H1 (cell line): ENCODE results near the gene MXD4. TPM values are rescaled to one million over a fixed set of nuclear protein-coding genes. Genes with fewer than 3 reads are reported as not detected.

Experiments used
- CTCF ChIA-PET: fragments of 300-600 bp; sonication (Branson Sonifier 250); formaldehyde crosslinking; loops from one replicate; lab custom pipeline; 2021; ENCODE audit not compliant: partially characterized antibody; lab: Charles Lee
- POLR2A ChIA-PET: fragments of 300-600 bp; sonication (Branson Sonifier 250); formaldehyde crosslinking; loops from one replicate; lab custom pipeline; 2021; ENCODE audit warnings: inconsistent platforms; ENCODE audit not compliant: partially characterized antibody; lab: Charles Lee
- DNase-seq, 2 experiments: peaks; one replicate each; pipeline versions ENCODE4 v3.0.0 to v3.0.0-alpha.2; 2010 to 2022; ENCODE audit warnings: low spot score in 2 of 2, low read depth in 1 of 2, mixed read lengths in 1 of 2
- FAIRE-seq: peaks from 2 replicates; lab custom pipeline; 2011; peaks lifted over from hg19 to GRCh38; lab: Jason Lieb, UNC
- H2AFZ ChIP-seq: 2 replicates; pipeline ENCODE4 v1.8.1; 2012; ENCODE audit warnings: low read length, inconsistent platforms
- H2AK5ac ChIP-seq: 2 replicates; pipeline ENCODE4 v1.6.1; 2013; ENCODE audit warnings: low read depth, low read length
- H2BK120ac ChIP-seq: replicated peaks from 2 replicates; pipeline ENCODE3; 2013; ENCODE audit warnings: low read depth, low read length, inconsistent platforms
- H2BK12ac ChIP-seq: 2 replicates; pipeline ENCODE4 v1.6.1; 2013; ENCODE audit warnings: low read depth, low read length
- H2BK15ac ChIP-seq: 2 replicates; pipeline ENCODE4 v1.6.1; 2013; ENCODE audit warnings: low read length
- H2BK20ac ChIP-seq: 2 replicates; pipeline ENCODE4 v1.6.1; 2013; ENCODE audit warnings: low read length
- H2BK5ac ChIP-seq: 2 replicates; pipeline ENCODE4 v1.6.1; 2013; ENCODE audit warnings: low read depth, low read length
- H3K14ac ChIP-seq: 2 replicates; pipeline ENCODE4 v1.6.1; 2013; ENCODE audit warnings: inconsistent platforms; ENCODE audit not compliant: insufficient read length
- H3K18ac ChIP-seq: 2 replicates; pipeline ENCODE4 v1.6.1; 2013; ENCODE audit warnings: low read length; ENCODE audit errors: extremely low read depth
- H3K23ac ChIP-seq: 2 replicates; pipeline ENCODE4 v1.6.1; 2013; ENCODE audit warnings: inconsistent platforms; ENCODE audit not compliant: insufficient read length
- H3K23me2 ChIP-seq: 2 replicates; pipeline ENCODE4 v1.6.1; 2013; ENCODE audit warnings: low read depth, low read length
- H3K27ac ChIP-seq: 2 replicates; pipeline ENCODE4 v1.6.1; 2011; ENCODE audit warnings: low read depth, low read length, inconsistent platforms
- H3K27me3 ChIP-seq, 4 experiments: replicated peaks in 1 of 4; 1 replicate in 1 of 4; 2 replicates in 3 of 4; pipeline versions ENCODE4 v1.6.1 to v1.8.1; 2011 to 2013; ENCODE audit warnings: low read length in 3 of 4, mild to moderate bottlenecking in 3 of 4, inconsistent platforms in 2 of 4, mixed read lengths in 2 of 4, moderate library complexity in 1 of 4; ENCODE audit not compliant: control insufficient read depth in 3 of 4, insufficient read depth in 3 of 4; ENCODE audit errors: extremely low read depth in 1 of 4
- H3K36me3 ChIP-seq, 4 experiments: 2 replicates each; pipeline versions ENCODE4 v1.6.1 to v1.8.1; 2011 to 2013; ENCODE audit warnings: mild to moderate bottlenecking in 4 of 4, low read length in 3 of 4, moderate library complexity in 2 of 4, control low read depth in 1 of 4, inconsistent platforms in 1 of 4; ENCODE audit not compliant: insufficient read depth in 4 of 4, control insufficient read depth in 2 of 4
- H3K4ac ChIP-seq: replicated peaks from 2 replicates; pipeline ENCODE3; 2013; ENCODE audit warnings: low read length, low read depth, mixed read lengths, inconsistent platforms; ENCODE audit not compliant: insufficient read length
- H3K4me1 ChIP-seq, 4 experiments: replicated peaks in 1 of 4; 1 replicate in 1 of 4; 2 replicates in 3 of 4; pipeline versions ENCODE4 v1.6.1 to v1.8.1; 2011 to 2013; ENCODE audit warnings: low read length in 3 of 4, inconsistent platforms in 2 of 4, mixed read lengths in 1 of 4; ENCODE audit not compliant: insufficient read depth in 4 of 4, control insufficient read depth in 3 of 4
- H3K4me2 ChIP-seq, 2 experiments: 2 replicates each; pipeline versions ENCODE4 v1.6.1 to v1.8.1; 2011 to 2013; ENCODE audit warnings: low read depth in 2 of 2, low read length in 2 of 2, control low read depth in 1 of 2, inconsistent platforms in 1 of 2, mild to moderate bottlenecking in 1 of 2; ENCODE audit not compliant: insufficient read depth in 1 of 2
- H3K4me3 ChIP-seq, 4 experiments: fragments of 200-600, 300-600 bp in 1 of 4; sonication (generic), shearing (Covaris generic), sonication (Bioruptor Twin) in 1 of 4; 2 replicates each; pipeline versions ENCODE4 v1.5.1 to v1.8.1; 2011 to 2016; ENCODE audit warnings: low read length in 4 of 4, low read depth in 3 of 4, control low read depth in 2 of 4, inconsistent platforms in 2 of 4, mild to moderate bottlenecking in 2 of 4, mixed read lengths in 1 of 4, moderate library complexity in 1 of 4; ENCODE audit not compliant: insufficient read depth in 2 of 4; ENCODE audit errors: extremely low read depth in 1 of 4
- H3K56ac ChIP-seq: replicated peaks from 2 replicates; pipeline ENCODE3; 2013; ENCODE audit warnings: low read depth, mild to moderate bottlenecking, mixed read lengths, low read length, inconsistent platforms; ENCODE audit not compliant: insufficient read length
- H3K79me1 ChIP-seq: 2 replicates; pipeline ENCODE4 v1.6.1; 2013; ENCODE audit warnings: low read depth, low read length, control low read depth
- H3K79me2 ChIP-seq, 2 experiments: 2 replicates each; pipeline versions ENCODE4 v1.6.1 to v1.8.1; 2012 to 2013; ENCODE audit warnings: low read length in 2 of 2, mild to moderate bottlenecking in 2 of 2, inconsistent platforms in 1 of 2; ENCODE audit not compliant: insufficient read depth in 2 of 2, control insufficient read depth in 1 of 2
- H3K9ac ChIP-seq, 4 experiments: replicated peaks in 1 of 4; 1 replicate in 1 of 4; 2 replicates in 3 of 4; pipeline versions ENCODE4 v1.6.1 to v1.8.1; 2011 to 2013; ENCODE audit warnings: low read depth in 3 of 4, low read length in 3 of 4, control low read depth in 2 of 4, mild to moderate bottlenecking in 2 of 4, moderate library complexity in 2 of 4, inconsistent platforms in 1 of 4; ENCODE audit errors: extremely low read depth in 1 of 4
- H3K9me3 ChIP-seq, 2 experiments: 2 replicates each; pipeline versions ENCODE4 v1.6.1 to v1.8.1; 2012 to 2013; ENCODE audit warnings: mild to moderate bottlenecking in 2 of 2, moderate library complexity in 2 of 2, control low read depth in 1 of 2, inconsistent platforms in 1 of 2, low read depth in 1 of 2, low read length in 1 of 2, mixed read lengths in 1 of 2; ENCODE audit not compliant: insufficient read depth in 2 of 2
- H4K20me1 ChIP-seq, 2 experiments: replicated peaks in 1 of 2; 2 replicates each; pipeline versions ENCODE3 to v1.8.1; 2011 to 2013; ENCODE audit warnings: inconsistent platforms in 2 of 2, low read length in 2 of 2, mild to moderate bottlenecking in 1 of 2; ENCODE audit not compliant: insufficient read depth in 2 of 2, control insufficient read depth in 1 of 2
- H4K5ac ChIP-seq: 2 replicates; pipeline ENCODE4 v1.6.1; 2013; ENCODE audit warnings: low read length, low read depth, mixed read lengths, inconsistent platforms; ENCODE audit not compliant: insufficient read length
- H4K8ac ChIP-seq: 2 replicates; pipeline ENCODE4 v1.8.0; 2013; ENCODE audit warnings: mild to moderate bottlenecking, moderate library complexity, low read length, inconsistent platforms; ENCODE audit not compliant: insufficient read depth; ENCODE audit errors: extremely low read depth
- H4K91ac ChIP-seq: replicated peaks from 2 replicates; pipeline ENCODE3; 2013; ENCODE audit warnings: low read length, mixed read lengths, inconsistent platforms; ENCODE audit not compliant: insufficient read length
- CBX8 ChIP-seq: fragments of 300-800, 300-1000 bp; sonication (generic); IDR thresholded peaks from 2 replicates; pipeline ENCODE4 v1.7.1; 2016; ENCODE audit warnings: low read depth, low read length, borderline replicate concordance
- CTBP2 ChIP-seq: IDR thresholded peaks from 2 replicates; pipeline ENCODE4 v1.7.0; 2011; ENCODE audit warnings: borderline replicate concordance, mild to moderate bottlenecking, moderate library complexity, mixed read lengths, low read length; ENCODE audit not compliant: insufficient read depth, insufficient read length
- EGR1 ChIP-seq: IDR thresholded peaks from 2 replicates; pipeline ENCODE4 v1.6.1; 2011; ENCODE audit warnings: low read depth, low read length, borderline replicate concordance
- EZH2 ChIP-seq: fragments of 200-600 bp; sonication (generic); IDR thresholded peaks from 2 replicates; pipeline ENCODE4 v1.7.1; 2012; ENCODE audit warnings: low read depth, mild to moderate bottlenecking, moderate library complexity, low read length, inconsistent platforms; ENCODE audit not compliant: severe bottlenecking
- HDAC2 ChIP-seq, 2 experiments: fragments of 300-600 bp in 1 of 2; sonication (generic) in 1 of 2; IDR thresholded peaks; 2 replicates each; pipeline ENCODE4 v1.6.1; 2011 to 2012; ENCODE audit warnings: low read depth in 2 of 2, low read length in 2 of 2, mild to moderate bottlenecking in 2 of 2, moderate library complexity in 2 of 2, borderline replicate concordance in 1 of 2, inconsistent platforms in 1 of 2
- KDM4A ChIP-seq: IDR thresholded peaks from one replicate; pipeline ENCODE4 v1.7.1; 2012; ENCODE audit warnings: low read depth, mild to moderate bottlenecking, moderate library complexity, low read length, inconsistent platforms; ENCODE audit not compliant: severe bottlenecking
- POLR2A ChIP-seq, 2 experiments: IDR thresholded peaks; 1 replicate in 1 of 2; 2 replicates in 1 of 2; pipeline ENCODE4 v1.6.1; 2011; ENCODE audit warnings: low read depth in 2 of 2, low read length in 2 of 2, mild to moderate bottlenecking in 2 of 2; ENCODE audit errors: control extremely low read depth in 1 of 2
- SRF ChIP-seq: IDR thresholded peaks from 2 replicates; pipeline ENCODE4 v1.6.1; 2011; ENCODE audit warnings: mild to moderate bottlenecking, low read depth, low read length, moderate library complexity
- TAF1 ChIP-seq: IDR thresholded peaks from 2 replicates; pipeline ENCODE4 v1.6.1; 2011; ENCODE audit warnings: mild to moderate bottlenecking, low read depth, low read length
- TAF7 ChIP-seq: optimal IDR thresholded peaks from 2 replicates; pipeline ENCODE3; 2011; ENCODE audit warnings: low read depth, mild to moderate bottlenecking, inconsistent platforms, low read length, moderate library complexity, borderline replicate concordance
- TBP ChIP-seq: IDR thresholded peaks from 2 replicates; pipeline ENCODE4 v1.6.1; 2011; ENCODE audit warnings: low read depth, low read length, improper control_type of control experiment
- WGBS, 2 experiments: shearing (Covaris generic) in 1 of 2; methylation state at CpG; one replicate each; pipeline versions ENCODE4 v1.1.6 to v1.1.7; 2013 to 2015; ENCODE audit warnings: low lambda C conversion rate in 2 of 2, mixed read lengths in 2 of 2, inconsistent platforms in 1 of 2, low coverage in 1 of 2, missing lambda C conversion rate in 1 of 2; ENCODE audit not compliant: insufficient replicate concordance in 2 of 2, insufficient coverage in 1 of 2, insufficient read length in 1 of 2; ENCODE audit errors: extremely low coverage in 1 of 2, missing lambda C conversion rate in 1 of 2; 5-methylcytosine and 5-hydroxymethylcytosine counted together
- polyA plus RNA-seq, 7 experiments: library from polyadenylated mRNA; depleted of rRNA in 3 of 7; stranded (reverse) in 5 of 7; unstranded in 2 of 7; fragments of >200 nt in 5 of 7; fragments of 200-250 nt in 2 of 7; gene quantifications; 1 replicate in 5 of 7; 2 replicates in 1 of 7; 4 replicates in 1 of 7; pipeline versions ENCODE4 v1.2.1 to v1.2.3, GENCODE V29; 2011 to 2013; ENCODE audit warnings: missing spikeins in 2 of 7, mixed read lengths in 2 of 7
- total RNA-seq: library from RNA; stranded (reverse); fragmentation: NEBNext Ultra II Directional; extraction: Animal tissue kit (Norgen Biotek cat#: 25700); gene quantifications from 2 replicates; pipeline ENCODE4 v1.2.1, GENCODE V29; 2021
- TF ChIP-seq, protein P1 (sequence below): IDR thresholded peaks from 2 replicates; pipeline ENCODE4 v1.6.1; 2011; ENCODE audit warnings: low read depth, mild to moderate bottlenecking, low read length; ENCODE audit not compliant: insufficient read depth

MXD4 gene
- total and polyA plus RNA-seq, 2 of the 8 experiments (the other 6 are each of a cell fraction or from before 2014, with no cell fraction given): 18.0 to 20.8 TPM

DNA sequence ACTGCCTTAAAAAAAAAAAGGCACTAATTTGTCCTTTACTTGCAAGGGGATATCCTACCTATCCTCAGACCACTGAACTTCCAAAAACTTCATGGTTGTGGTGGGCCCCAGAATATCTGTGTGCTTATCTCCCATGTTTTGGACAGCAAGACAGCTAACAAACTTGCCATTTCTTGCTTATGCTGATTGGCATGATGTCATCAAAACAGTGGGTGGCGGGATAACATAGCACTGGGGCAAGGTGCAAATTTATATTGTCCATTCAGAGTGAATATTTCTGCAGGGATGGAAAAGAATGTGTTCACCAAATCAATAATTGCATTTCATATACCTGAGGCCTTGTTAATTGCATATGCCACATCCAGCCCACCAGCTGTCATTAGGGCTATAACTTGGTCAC, 43.5 kb downstream of the MXD4 start:
- Histone ChIP-seq H3K79me2 (no peaks in the 10 kb centered on the region), H3K9me3 (no peaks in the 10 kb centered on the region), H2BK12ac (no peak overlapping the region), H2AK5ac (no peak overlapping the region), H2BK15ac (no peak overlapping the region), H3K14ac (no peak overlapping the region), H4K91ac (no peak overlapping the region), H3K4ac (no peak overlapping the region), H2AFZ (no peak overlapping the region), H3K27ac (no peak overlapping the region), H2BK5ac (no peak overlapping the region), H4K8ac (no peak overlapping the region), H4K5ac (no peak overlapping the region), H3K4me1 (peaks cover 10 to 36% (median 19%) of the 10 kb centered on the region in 4 experiments; a peak in 6 of 7 replicates), H3K56ac (no peak overlapping the region), H2BK120ac (no peak overlapping the region), H3K36me3 (no peaks in the 10 kb centered on the region), H3K4me2 (no peak overlapping the region), H3K27me3 (no peaks in the 10 kb centered on the region), H2BK20ac (no peak overlapping the region), H4K20me1 (peaks cover 1 to 4% of the 10 kb centered on the region in 2 experiments), H3K23me2 (no peaks in the 10 kb centered on the region), H3K79me1 (no peaks in the 10 kb centered on the region), H3K4me3 (no peak overlapping the region), H3K9ac (no peak overlapping the region), H3K18ac (no peak overlapping the region), H3K23ac (no peak overlapping the region)
- FAIRE-seq (no peak), DNase-seq (no peak)
- 100% methylated on average over 1 of the region's 1 CpG; no CpG with 5 or more reads in 1 of the 2 experiments for WGBS, 2 experiments
- ChIA-PET POLR2A (no interaction called here), CTCF (interaction anchor here (1.1 to 4.0 kb wide), 7 partner anchors 18 to 223 kb away, joined by 4 to 69 read pairs (median 5); no protein-coding TSS in a partner anchor)
- TF ChIP-seq TAF7 (no peak), CTBP2 (no peak), SRF (no peak), EZH2 (no peak), POLR2A (IDR thresholded peaks at IDR 0.05; ENCODE audit: control extremely low read depth in 1 of 2, low read depth in 2 of 2, low read length in 2 of 2) (no peak), HDAC2 (IDR thresholded peaks at IDR 0.05; ENCODE audit: borderline replicate concordance in 1 of 2, low read depth in 2 of 2, low read length in 2 of 2) (no peak), CBX8 (no peak), EGR1 (no peak), KDM4A (no peak), TAF1 (no peak), TBP (no peak)
- TF ChIP-seq, protein P1, sequence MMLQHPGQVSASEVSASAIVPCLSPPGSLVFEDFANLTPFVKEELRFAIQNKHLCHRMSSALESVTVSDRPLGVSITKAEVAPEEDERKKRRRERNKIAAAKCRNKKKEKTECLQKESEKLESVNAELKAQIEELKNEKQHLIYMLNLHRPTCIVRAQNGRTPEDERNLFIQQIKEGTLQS: no peak
